Cardiac ventricle fibroblast (primary cell): Measurements from ENCODE around the gene CMA1. TPM values are rescaled to one million over a fixed set of nuclear protein-coding genes. Genes with fewer than 3 reads are reported as not detected.

Experiments
- total RNA-seq: library from RNA; depleted of rRNA; stranded (reverse); fragments of >200 nt; gene quantifications from 2 replicates; pipeline ENCODE4 v1.2.3, GENCODE V29; 2015

Gene CMA1
- not detected in 2 replicates for total RNA-seq

DNA sequence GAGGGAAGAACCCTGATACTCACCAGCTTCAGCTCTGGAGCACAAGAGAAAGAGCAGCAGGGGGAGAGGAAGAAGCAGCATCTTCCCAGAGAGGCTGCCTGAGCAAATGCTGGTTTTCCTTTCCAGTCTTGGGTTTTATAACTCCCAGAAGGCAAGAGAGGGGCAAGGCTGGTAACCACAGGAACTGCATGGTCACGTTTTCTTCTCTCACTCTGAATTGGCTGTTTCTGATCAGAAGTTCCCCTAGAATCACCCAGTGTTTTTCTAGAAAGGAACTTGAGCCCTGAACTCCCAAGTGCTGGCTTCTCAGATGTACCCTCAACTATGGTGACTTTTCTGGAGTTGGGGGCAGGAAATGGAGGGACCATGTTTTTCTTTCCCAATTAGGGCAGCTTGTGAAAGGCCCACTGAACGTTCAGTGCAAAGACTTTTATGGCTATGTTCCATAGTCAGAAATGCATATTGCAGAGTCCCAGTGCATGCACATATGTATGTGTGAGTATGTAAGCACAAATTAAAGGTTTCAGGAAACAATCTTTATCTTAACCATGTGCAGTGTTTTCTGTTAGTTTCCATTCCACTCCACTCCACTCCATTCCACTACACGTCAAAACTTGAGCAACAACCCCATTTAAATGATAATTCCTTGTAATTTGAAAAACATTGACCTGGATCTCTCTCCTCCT, at the start of gene CMA1:
Gene CMA1, minus strand, starts transcription at position 111 of the 686 bp plus-strand sequence. Its CDS starts 30 bp downstream, at position 81.

Other genes starting within 250 kb of the CMA1 start
- gene TGM1, start 245.1 kb downstream of the CMA1 start, total RNA-seq: 0.06 and 0.73 TPM in 2 replicates
- gene RABGGTA, start 236.7 kb downstream of the CMA1 start, total RNA-seq: 13.7 and 17.5 TPM in 2 replicates
- gene DHRS1, start 208.5 kb downstream of the CMA1 start, total RNA-seq: 10.7 and 26.9 TPM in 2 replicates
- 9.2 and 9.9 TPM in 2 replicates for gene NOP9, start 208.4 kb downstream of the CMA1 start, total RNA-seq
- 1.7 and 1.8 TPM in 2 replicates for gene CIDEB, start 200.3 kb downstream of the CMA1 start, total RNA-seq
- gene LTB4R2, start 198.1 kb downstream of the CMA1 start, total RNA-seq: 1.9 and 2.6 TPM in 2 replicates
- gene LTB4R, start 196.8 kb downstream of the CMA1 start, total RNA-seq: 0.59 and 1.1 TPM in 2 replicates
- gene ADCY4, start 173.2 kb downstream of the CMA1 start, total RNA-seq: 0.94 and 2.1 TPM in 2 replicates
- gene RIPK3, start 168.3 kb downstream of the CMA1 start, total RNA-seq: 1.1 and 2.2 TPM in 2 replicates
- 51.0 and 54.5 TPM in 2 replicates for gene NFATC4, start 140.1 kb downstream of the CMA1 start, total RNA-seq
- 7.6 and 9.5 TPM in 2 replicates for gene NYNRIN, start 109.3 kb downstream of the CMA1 start, total RNA-seq
- 6.6 and 15.3 TPM in 2 replicates for gene CBLN3, start 78.6 kb downstream of the CMA1 start, total RNA-seq
- gene KHNYN, start 78.3 kb downstream of the CMA1 start, total RNA-seq: 25.8 and 30.0 TPM in 2 replicates
- gene SDR39U1, start 65.5 kb downstream of the CMA1 start, total RNA-seq: 16.9 and 19.3 TPM in 2 replicates
- gene CTSG, start 68.0 kb upstream of the CMA1 start, total RNA-seq: not detected in 2 replicates
- not detected in 2 replicates for gene GZMH, start 101.4 kb upstream of the CMA1 start, total RNA-seq
- not detected in 2 replicates for gene GZMB, start 125.9 kb upstream of the CMA1 start, total RNA-seq